Neutrophil (primary cell): ENCODE measurements around the gene TPX2.

Experiments
- H3K27ac ChIP-seq: fragments of 200-600 bp; sonication (generic); 2 replicates; pipeline ENCODE4 v1.5.1; 2016; ENCODE audit warnings: mild to moderate bottlenecking, moderate library complexity
- H3K27me3 ChIP-seq: fragments of 200-600 bp; sonication (generic); 2 replicates; pipeline ENCODE4 v1.6.0; 2016; ENCODE audit warnings: mild to moderate bottlenecking
- H3K36me3 ChIP-seq: fragments of 200-600 bp; sonication (generic); 2 replicates; pipeline ENCODE4 v1.5.1; 2017
- H3K4me1 ChIP-seq, 2 experiments: fragments of 200-600 bp in 1 of 2; sonication (generic) in 1 of 2; 1 replicate in 1 of 2; 2 replicates in 1 of 2; pipeline versions ENCODE4 v1.5.1 to v1.6.1; 2013 to 2016; ENCODE audit warnings: low read depth in 1 of 2, low read length in 1 of 2, mild to moderate bottlenecking in 1 of 2, moderate library complexity in 1 of 2; ENCODE audit not compliant: control insufficient read depth in 1 of 2, insufficient read depth in 1 of 2
- H3K4me3 ChIP-seq, 2 experiments: fragments of 200-600 bp in 1 of 2; sonication (generic) in 1 of 2; 1 replicate in 1 of 2; 2 replicates in 1 of 2; pipeline ENCODE4 v1.5.1; 2013 to 2016; ENCODE audit warnings: low read depth in 1 of 2, low read length in 1 of 2, mild to moderate bottlenecking in 1 of 2, moderate library complexity in 1 of 2
- H3K9me3 ChIP-seq: fragments of 200-600 bp; sonication (generic); 2 replicates; pipeline ENCODE4 v1.5.1; 2016
- TF ChIP-seq, protein P1 (sequence below): fragments of 200-600 bp; sonication (generic); IDR thresholded peaks from 2 replicates; pipeline ENCODE4 v1.5.1; 2016; ENCODE audit warnings: antibody characterized with exemption

The TPX2 gene

DNA sequence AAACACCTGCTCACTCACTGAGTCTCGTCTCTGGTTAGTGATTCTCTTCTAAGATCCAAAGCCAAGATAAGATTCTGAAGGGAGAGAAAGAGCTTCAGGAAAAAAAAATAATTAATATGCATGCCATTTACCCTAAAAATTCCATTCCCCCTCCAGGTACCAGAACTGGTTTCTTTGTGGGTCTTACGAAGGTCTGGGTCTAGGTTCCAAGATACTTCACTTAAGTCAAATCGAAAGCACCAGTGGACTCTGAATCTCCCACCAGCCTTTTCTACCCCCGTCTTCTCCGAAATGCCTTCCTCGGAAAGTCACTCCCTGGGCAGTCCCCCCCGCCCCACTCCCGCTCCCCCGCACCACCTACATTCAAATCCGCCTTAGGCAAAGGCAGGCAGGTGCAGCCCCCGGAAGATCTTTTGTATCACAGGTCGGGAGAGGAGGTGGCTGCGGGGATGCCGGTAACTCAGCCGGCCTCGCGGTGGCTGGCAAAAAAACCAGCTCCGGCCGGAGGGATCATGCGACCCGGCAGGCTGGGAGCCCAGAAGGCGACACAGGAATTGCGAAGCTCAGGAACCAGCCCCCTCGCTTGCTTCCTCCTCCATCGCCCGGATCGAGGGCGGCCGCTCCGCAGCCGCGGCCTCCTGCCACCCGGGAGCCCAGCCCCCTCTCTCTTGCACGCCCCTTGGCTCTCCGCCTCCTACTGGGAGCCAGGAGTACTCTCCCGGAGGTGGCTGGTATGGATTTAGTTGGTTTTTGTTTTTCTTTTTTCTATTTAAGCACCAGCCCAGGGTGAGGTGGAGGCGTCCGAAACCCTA is 16.6 kb upstream of the TPX2 start, which contains the start of gene BCL2L1:
Gene BCL2L1 (minus strand): TSS at position 612 of the 812 bp plus-strand sequence. CDS start 650 bp downstream, outside the sequence.
- TF ChIP-seq, protein P1, sequence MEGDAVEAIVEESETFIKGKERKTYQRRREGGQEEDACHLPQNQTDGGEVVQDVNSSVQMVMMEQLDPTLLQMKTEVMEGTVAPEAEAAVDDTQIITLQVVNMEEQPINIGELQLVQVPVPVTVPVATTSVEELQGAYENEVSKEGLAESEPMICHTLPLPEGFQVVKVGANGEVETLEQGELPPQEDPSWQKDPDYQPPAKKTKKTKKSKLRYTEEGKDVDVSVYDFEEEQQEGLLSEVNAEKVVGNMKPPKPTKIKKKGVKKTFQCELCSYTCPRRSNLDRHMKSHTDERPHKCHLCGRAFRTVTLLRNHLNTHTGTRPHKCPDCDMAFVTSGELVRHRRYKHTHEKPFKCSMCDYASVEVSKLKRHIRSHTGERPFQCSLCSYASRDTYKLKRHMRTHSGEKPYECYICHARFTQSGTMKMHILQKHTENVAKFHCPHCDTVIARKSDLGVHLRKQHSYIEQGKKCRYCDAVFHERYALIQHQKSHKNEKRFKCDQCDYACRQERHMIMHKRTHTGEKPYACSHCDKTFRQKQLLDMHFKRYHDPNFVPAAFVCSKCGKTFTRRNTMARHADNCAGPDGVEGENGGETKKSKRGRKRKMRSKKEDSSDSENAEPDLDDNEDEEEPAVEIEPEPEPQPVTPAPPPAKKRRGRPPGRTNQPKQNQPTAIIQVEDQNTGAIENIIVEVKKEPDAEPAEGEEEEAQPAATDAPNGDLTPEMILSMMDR, result peak; percentile 33
- peaks cover 68 to 71% of the 10 kb centered on the region in 2 experiments for H3K4me1 ChIP-seq
- peaks cover 10% of the 10 kb centered on the region for H3K36me3 ChIP-seq
- H3K27ac ChIP-seq, result peak within 1 kb of the TSS; percentile 96
- no peaks in the 10 kb centered on the region for H3K27me3 ChIP-seq
- peak within 1 kb of the TSS; percentile 83 to 100 for H3K4me3 ChIP-seq
- no peaks in the 10 kb centered on the region for H3K9me3 ChIP-seq

DNA sequence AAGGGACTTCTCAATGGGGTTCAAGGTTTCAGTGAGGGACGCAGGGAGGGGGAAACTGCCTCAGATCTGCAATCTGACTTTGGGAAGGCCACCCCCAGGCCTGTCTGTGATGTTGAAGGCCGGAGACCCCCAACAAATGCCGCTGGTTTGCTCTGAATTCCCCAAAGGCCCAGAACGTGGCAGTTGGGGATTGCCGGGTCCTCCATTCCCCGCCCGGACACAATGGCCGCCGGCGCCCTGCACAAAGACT is 16.1 kb upstream of the TPX2 start:
- Histone ChIP-seq H3K27me3 (no peaks in the 10 kb centered on the region), H3K4me1 (peaks cover 68 to 71% of the 10 kb centered on the region in 2 experiments), H3K36me3 (peaks cover 10% of the 10 kb centered on the region), H3K9me3 (no peaks in the 10 kb centered on the region), H3K27ac (peak overlapping the region; percentile 96), H3K4me3 (peak overlapping the region; percentile 83 to 100)
- TF ChIP-seq, protein P1, result no peak

DNA sequence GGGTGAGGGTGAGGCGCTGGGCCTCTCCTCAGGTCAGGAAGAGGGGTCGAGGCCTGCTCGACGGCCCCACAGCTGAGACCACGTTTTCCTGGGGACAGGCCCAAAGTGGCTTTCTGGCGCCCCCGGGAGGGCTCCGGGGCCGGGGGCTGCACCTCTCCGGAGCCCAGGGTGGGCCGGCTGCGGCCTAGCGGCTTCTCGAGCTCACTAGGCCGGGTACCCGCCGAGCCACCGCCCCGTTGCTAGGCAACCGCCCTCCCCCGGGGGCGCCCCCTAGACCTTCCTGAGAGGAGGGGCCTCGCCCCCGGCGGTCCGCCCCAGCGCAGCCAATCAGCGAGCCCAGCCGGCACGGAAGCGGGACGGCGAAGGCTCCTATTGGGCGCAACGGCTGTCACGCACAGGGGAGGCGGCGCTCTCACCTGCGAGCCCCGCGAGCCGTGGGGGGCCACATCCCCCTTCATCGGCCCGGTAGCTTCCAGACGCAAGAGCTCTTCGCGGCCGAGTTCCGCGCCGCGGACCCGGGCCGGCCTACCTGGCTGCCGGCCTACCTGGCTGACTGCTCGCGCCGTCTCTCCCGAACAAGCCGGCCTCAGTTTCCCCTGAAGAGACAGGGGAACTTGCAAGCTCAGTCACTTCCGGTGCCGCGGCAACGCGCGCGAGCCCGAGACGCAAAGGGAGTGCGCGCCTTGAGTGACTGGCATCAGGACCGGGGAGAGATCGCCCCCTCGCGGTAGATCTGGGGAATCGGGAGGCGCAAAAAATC is 15.6 kb upstream of the TPX2 start:
- peak overlapping the region; percentile 96 for H3K27ac ChIP-seq
- peak overlapping the region; percentile 83 to 100 for H3K4me3 ChIP-seq
- no peaks in the 10 kb centered on the region for H3K9me3 ChIP-seq
- H3K36me3 ChIP-seq, result peaks cover 10% of the 10 kb centered on the region
- H3K4me1 ChIP-seq, result peaks cover 72 to 74% of the 10 kb centered on the region in 2 experiments
- TF ChIP-seq, protein P1, result peak; percentile 95
- H3K27me3 ChIP-seq, result no peaks in the 10 kb centered on the region

DNA sequence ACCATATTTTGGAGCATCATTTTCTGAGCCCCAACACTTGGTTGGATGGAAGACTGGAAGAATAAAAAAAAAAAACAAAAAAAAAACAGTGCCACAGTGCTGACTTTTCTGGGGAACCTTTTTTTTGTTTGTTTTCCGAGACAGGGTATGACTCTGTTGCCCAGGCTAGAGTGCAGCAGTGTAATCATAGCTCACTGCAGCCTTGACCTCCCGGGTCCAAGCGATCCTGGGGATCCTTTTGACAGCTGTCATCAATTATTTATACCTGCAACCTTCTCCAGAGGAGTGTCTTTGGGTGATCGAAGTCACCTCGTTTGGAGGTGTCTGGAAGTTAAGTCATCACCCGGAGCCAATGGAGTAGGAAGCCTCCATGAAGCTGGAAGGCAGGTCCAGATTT is 7.8 kb upstream of the TPX2 start:
- H3K4me3 ChIP-seq, result no peak overlapping the region
- H3K4me1 ChIP-seq, result peaks cover 24 to 32% of the 10 kb centered on the region in 2 experiments
- TF ChIP-seq, protein P1, result no peak
- H3K36me3 ChIP-seq, result no peaks in the 10 kb centered on the region
- no peaks in the 10 kb centered on the region for H3K9me3 ChIP-seq
- H3K27ac ChIP-seq, result no peak overlapping the region
- H3K27me3 ChIP-seq, result no peaks in the 10 kb centered on the region

DNA sequence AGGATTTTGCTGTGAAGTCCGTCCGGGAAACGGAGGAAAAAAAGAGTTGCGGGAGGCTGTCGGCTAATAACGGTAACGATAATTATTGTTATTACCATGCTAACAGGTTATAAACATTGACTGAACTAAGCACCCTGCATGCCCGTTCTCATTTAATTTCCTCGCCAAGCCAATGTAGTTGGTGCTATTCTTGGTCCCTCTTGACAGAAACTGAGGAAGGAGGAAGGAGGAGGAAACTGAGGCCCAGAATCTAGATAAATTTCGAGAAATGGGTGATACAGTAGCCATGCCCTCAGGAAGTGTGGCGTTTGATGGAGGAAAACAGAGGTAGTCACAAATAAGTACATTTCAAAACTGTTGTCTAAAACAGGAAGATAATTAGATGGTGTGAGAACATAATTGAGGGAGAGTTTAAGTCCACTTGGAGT is 474 bp downstream of the TPX2 start:
- H3K36me3 ChIP-seq, result no peaks in the 10 kb centered on the region
- peak overlapping the region; percentile 62 for H3K27ac ChIP-seq
- H3K4me1 ChIP-seq, result peaks cover 36 to 37% of the 10 kb centered on the region in 2 experiments
- no peaks in the 10 kb centered on the region for H3K27me3 ChIP-seq
- TF ChIP-seq, protein P1, result no peak
- H3K4me3 ChIP-seq, result peak overlapping the region; percentile 88 to 89
- H3K9me3 ChIP-seq, result no peaks in the 10 kb centered on the region
